ENCODE data around the gene RBM23. TPM values are rescaled to one million over a fixed set of nuclear protein-coding genes. Genes with fewer than 3 reads are reported as not detected.
A peak's percentile ranks its signal among the peaks of the same experiment; 100 is the strongest.

The RBM23 gene
- total RNA-seq, 1 donor from 2014 or later, result 42.1 TPM

DNA sequence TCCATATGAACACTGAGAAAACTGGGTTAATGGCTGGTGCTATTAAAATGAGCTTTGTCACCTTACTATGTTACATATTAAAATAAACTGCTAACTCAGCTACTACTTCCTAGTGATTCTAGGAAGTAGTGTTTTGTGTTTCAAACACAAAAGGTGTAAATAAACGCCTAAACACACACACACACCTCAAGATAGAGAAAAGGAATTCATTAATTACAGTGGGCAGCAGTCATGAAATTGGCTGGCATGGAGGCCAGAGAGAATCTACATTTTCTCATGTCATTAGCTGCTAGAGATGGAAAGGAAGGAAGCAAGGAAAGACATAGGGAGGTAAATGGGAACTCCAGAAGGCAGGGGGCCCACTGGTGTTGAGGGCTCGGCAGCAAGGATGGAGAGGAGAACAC, 11.0 kb upstream of the RBM23 start:
- H3K27ac ChIP-seq (replicated peaks), result peak overlapping the region; percentile 90
- TF ChIP-seq, protein P1, sequence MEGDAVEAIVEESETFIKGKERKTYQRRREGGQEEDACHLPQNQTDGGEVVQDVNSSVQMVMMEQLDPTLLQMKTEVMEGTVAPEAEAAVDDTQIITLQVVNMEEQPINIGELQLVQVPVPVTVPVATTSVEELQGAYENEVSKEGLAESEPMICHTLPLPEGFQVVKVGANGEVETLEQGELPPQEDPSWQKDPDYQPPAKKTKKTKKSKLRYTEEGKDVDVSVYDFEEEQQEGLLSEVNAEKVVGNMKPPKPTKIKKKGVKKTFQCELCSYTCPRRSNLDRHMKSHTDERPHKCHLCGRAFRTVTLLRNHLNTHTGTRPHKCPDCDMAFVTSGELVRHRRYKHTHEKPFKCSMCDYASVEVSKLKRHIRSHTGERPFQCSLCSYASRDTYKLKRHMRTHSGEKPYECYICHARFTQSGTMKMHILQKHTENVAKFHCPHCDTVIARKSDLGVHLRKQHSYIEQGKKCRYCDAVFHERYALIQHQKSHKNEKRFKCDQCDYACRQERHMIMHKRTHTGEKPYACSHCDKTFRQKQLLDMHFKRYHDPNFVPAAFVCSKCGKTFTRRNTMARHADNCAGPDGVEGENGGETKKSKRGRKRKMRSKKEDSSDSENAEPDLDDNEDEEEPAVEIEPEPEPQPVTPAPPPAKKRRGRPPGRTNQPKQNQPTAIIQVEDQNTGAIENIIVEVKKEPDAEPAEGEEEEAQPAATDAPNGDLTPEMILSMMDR (IDR thresholded peaks at IDR 0.05; ENCODE audit: borderline replicate concordance), result no peak
- H3K4me3 ChIP-seq, result peak overlapping the region; percentile 97
- intact Hi-C loops (cut with micrococcal nuclease), result no loop called here
- DNase-seq, result no peak
- peaks cover 23% of the 10 kb centered on the region for H3K36me3 ChIP-seq
- H3K4me1 ChIP-seq, result peaks cover 25% of the 10 kb centered on the region
- H3K27me3 ChIP-seq (ENCODE audit: low read depth), result no peaks in the 10 kb centered on the region
- H3K9me3 ChIP-seq (replicated peaks), result no peaks in the 10 kb centered on the region

GRCh38 chr14:22929104-22929960, 10.4 kb upstream of the RBM23 start, which contains the start of gene PRMT5:
TSS of gene PRMT5 (minus strand) at chr14:22929376. CDS start at chr14:22929361, 15 bp downstream.
- Histone ChIP-seq H3K4me3 (peak within 1 kb of the TSS; percentile 97), H3K36me3 (peaks cover 29% of the 10 kb centered on the region), H3K4me1 (peaks cover 25% of the 10 kb centered on the region), H3K9me3 (replicated peaks) (no peaks in the 10 kb centered on the region), H3K27ac (replicated peaks) (peak within 1 kb of the TSS; percentile 90), H3K27me3 (ENCODE audit: low read depth) (no peaks in the 10 kb centered on the region)
- peak; percentile 99 for DNase-seq
- TF ChIP-seq, protein P1 (IDR thresholded peaks at IDR 0.05; ENCODE audit: borderline replicate concordance), result no peak
- intact Hi-C loops (cut with micrococcal nuclease), result no loop called here

DNA sequence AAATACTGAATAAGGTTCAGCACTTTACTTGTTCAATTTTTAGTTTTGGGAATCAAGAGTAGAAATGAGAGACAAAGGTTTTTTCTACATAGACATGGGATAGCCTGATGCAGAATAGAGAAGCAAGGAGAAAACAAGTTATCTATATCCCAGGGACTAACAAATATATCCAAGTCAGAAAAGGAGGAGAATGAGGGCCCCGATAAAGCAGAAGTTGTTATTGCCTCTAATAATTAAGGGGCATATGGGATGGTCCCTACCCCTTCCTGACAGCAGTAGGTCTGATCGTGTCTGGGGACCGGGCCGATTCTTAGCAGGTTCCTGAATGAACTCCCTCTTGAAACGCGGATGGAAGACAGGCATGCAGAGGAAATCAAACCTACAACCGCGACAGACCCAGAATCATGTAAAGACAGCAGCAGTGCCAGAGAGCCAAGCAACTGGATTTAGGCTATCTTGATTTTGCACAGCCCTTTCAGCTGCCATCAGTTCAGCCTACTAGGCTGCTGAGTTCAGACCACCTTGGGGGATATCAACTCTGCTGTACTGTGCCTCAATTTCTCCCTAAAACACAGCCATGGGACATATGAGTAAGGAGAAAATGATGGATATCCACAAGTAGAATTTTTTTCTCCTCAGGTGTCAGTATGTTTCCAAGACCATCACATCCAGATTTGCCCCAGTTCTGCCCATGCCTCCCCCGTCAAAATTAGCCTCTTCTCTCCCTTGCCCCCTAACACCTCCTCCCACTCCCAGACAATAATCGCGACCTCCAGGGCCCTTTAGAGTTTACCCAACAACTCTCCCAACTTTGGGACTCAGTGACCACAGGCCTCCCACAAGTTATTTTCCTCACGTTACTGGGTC, 9.5 kb upstream of the RBM23 start:
- DNase-seq, result no peak
- intact Hi-C loops (cut with micrococcal nuclease), result no loop called here
- TF ChIP-seq, protein P1 (IDR thresholded peaks at IDR 0.05; ENCODE audit: borderline replicate concordance), result no peak
- Histone ChIP-seq H3K36me3 (peaks cover 38% of the 10 kb centered on the region), H3K27ac (replicated peaks) (peak overlapping the region; percentile 90), H3K4me1 (peaks cover 25% of the 10 kb centered on the region), H3K9me3 (replicated peaks) (no peaks in the 10 kb centered on the region), H3K4me3 (peak overlapping the region; percentile 97), H3K27me3 (ENCODE audit: low read depth) (no peaks in the 10 kb centered on the region)

DNA sequence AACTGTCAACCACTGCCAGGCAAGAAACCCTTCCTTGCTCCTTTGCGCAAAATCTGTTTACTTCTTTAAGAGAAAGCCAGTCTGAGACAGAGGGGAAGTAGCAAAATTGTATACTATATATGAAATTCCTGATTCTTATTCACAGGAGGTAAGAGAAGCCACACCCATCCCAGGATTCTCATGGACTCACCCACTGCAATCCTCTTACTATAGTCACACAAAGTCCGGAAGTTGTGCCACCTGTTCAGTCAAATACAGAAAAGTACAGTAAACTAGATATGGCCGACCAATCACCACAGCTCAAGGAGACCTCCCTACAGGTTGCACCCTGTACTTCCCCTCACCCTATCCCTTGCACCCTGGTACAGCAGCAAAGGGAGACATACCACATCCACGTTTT, 7.4 kb upstream of the RBM23 start:
- H3K27me3 ChIP-seq (ENCODE audit: low read depth), result no peaks in the 10 kb centered on the region
- peaks cover 56% of the 10 kb centered on the region for H3K36me3 ChIP-seq
- H3K27ac ChIP-seq (replicated peaks), result no peak overlapping the region
- H3K4me3 ChIP-seq, result no peak overlapping the region
- H3K4me1 ChIP-seq, result peaks cover 26% of the 10 kb centered on the region
- no peaks in the 10 kb centered on the region for H3K9me3 ChIP-seq (replicated peaks)
- no peak for DNase-seq
- intact Hi-C loops (cut with micrococcal nuclease), result no loop called here
- TF ChIP-seq, protein P1 (IDR thresholded peaks at IDR 0.05; ENCODE audit: borderline replicate concordance), result no peak

GRCh38 chr14:22925513-22925912, 6.6 kb upstream of the RBM23 start:
- intact Hi-C loops (cut with micrococcal nuclease), result no loop called here
- no peaks in the 10 kb centered on the region for H3K9me3 ChIP-seq (replicated peaks)
- H3K27me3 ChIP-seq (ENCODE audit: low read depth), result no peaks in the 10 kb centered on the region
- DNase-seq, result no peak
- TF ChIP-seq, protein P1 (IDR thresholded peaks at IDR 0.05; ENCODE audit: borderline replicate concordance), result no peak
- H3K36me3 ChIP-seq, result peaks cover 62% of the 10 kb centered on the region
- H3K27ac ChIP-seq (replicated peaks), result no peak overlapping the region
- H3K4me1 ChIP-seq, result peaks cover 33% of the 10 kb centered on the region
- no peak overlapping the region for H3K4me3 ChIP-seq

All from left ventricle myocardium inferior (tissue), 1 donor.